HCT116 (cell line): ENCODE results near the gene ST6GALNAC4.

Source experiments
- EGR1 ChIP-seq: IDR thresholded peaks from 2 replicates; pipeline ENCODE4 v1.6.1; 2012; ENCODE audit warnings: low read depth
- EZH2 ChIP-seq: fragments of 200-600 bp; sonication (generic); IDR thresholded peaks from 2 replicates; pipeline ENCODE4 v1.6.1; 2017; ENCODE audit warnings: antibody characterized with exemption, mixed run types
- EZH2phosphoT487 ChIP-seq: fragments of 200-600 bp; IDR thresholded peaks from 2 replicates; pipeline ENCODE4 v1.6.1; 2018; ENCODE audit warnings: antibody characterized with exemption, borderline replicate concordance
- FOSL1 ChIP-seq: IDR thresholded peaks from 2 replicates; pipeline ENCODE4 v1.6.1; 2012; ENCODE audit warnings: low read depth
- MAX ChIP-seq: IDR thresholded peaks from 2 replicates; pipeline ENCODE4 v1.6.1; 2012
- POLR2A ChIP-seq: IDR thresholded peaks from 2 replicates; pipeline ENCODE4 v1.7.0; 2011; ENCODE audit warnings: borderline replicate concordance; ENCODE audit not compliant: insufficient read depth, insufficient read length; ENCODE audit errors: extremely low read depth
- POLR2AphosphoS5 ChIP-seq: IDR thresholded peaks from 2 replicates; pipeline ENCODE4 v1.6.1; 2011; ENCODE audit warnings: mild to moderate bottlenecking, low read depth, low read length, moderate library complexity
- RAD21 ChIP-seq: IDR thresholded peaks from 2 replicates; pipeline ENCODE4 v1.6.1; 2012; ENCODE audit warnings: low read depth, mild to moderate bottlenecking
- REST ChIP-seq: IDR thresholded peaks from 2 replicates; pipeline ENCODE4 v1.6.1; 2012; ENCODE audit warnings: low read depth
- SRF ChIP-seq: IDR thresholded peaks from 2 replicates; pipeline ENCODE4 v1.6.1; 2012; ENCODE audit warnings: low read depth
- ZFX ChIP-seq: fragments of 450-650 bp; IDR thresholded peaks from 2 replicates; pipeline ENCODE4 v1.6.1; 2017
- TF ChIP-seq, protein P1 (sequence below), 3 experiments: fragments of 200-600 bp in 1 of 3; sonication (generic) in 1 of 3; IDR thresholded peaks in 2 of 3; conservative IDR thresholded peaks in 1 of 3; 2 replicates each; pipeline ENCODE4 v1.5.1; 2012 to 2017; ENCODE audit warnings: low read depth in 2 of 3, low read length in 2 of 3, antibody characterized with exemption in 1 of 3, borderline replicate concordance in 1 of 3, control low read depth in 1 of 3, mild to moderate bottlenecking in 1 of 3, mixed read lengths in 1 of 3, mixed run types in 1 of 3, moderate library complexity in 1 of 3; ENCODE audit not compliant: insufficient read depth in 1 of 3

DNA sequence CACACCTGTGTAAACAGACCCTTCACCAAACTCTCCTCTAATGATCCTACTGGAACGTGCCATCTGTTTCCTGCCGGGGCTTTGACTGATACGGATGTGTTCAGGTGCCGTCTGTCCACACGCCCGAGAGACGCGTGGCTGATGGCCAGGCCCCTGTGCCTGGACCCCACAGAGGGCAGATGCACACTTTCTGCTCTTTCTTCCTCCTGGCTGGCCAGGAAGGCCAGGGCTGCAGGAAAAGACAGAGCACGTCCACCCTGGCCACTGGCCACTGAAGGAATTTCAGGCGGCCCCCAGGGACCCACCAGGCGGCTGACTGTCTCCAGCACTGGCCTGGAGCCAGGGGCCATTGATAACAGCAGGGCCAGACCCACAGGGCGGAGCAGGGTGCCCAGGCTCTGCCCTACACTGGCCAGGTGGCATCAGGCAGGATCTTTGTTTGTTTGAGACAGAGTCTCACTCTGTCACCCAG is 58.8 kb downstream of the ST6GALNAC4 start:
- TF ChIP-seq POLR2AphosphoS5: no peak
- no peak for TF ChIP-seq POLR2A
- no peak for TF ChIP-seq EGR1
- TF ChIP-seq RAD21: no peak
- TF ChIP-seq, protein P1, sequence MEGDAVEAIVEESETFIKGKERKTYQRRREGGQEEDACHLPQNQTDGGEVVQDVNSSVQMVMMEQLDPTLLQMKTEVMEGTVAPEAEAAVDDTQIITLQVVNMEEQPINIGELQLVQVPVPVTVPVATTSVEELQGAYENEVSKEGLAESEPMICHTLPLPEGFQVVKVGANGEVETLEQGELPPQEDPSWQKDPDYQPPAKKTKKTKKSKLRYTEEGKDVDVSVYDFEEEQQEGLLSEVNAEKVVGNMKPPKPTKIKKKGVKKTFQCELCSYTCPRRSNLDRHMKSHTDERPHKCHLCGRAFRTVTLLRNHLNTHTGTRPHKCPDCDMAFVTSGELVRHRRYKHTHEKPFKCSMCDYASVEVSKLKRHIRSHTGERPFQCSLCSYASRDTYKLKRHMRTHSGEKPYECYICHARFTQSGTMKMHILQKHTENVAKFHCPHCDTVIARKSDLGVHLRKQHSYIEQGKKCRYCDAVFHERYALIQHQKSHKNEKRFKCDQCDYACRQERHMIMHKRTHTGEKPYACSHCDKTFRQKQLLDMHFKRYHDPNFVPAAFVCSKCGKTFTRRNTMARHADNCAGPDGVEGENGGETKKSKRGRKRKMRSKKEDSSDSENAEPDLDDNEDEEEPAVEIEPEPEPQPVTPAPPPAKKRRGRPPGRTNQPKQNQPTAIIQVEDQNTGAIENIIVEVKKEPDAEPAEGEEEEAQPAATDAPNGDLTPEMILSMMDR (IDR thresholded peaks at IDR 0.05 in 2 of 3, conservative IDR thresholded peaks at IDR 0.05 in 1 of 3; ENCODE audit: borderline replicate concordance in 1 of 3, insufficient read depth in 1 of 3, low read depth in 2 of 3, low read length in 2 of 3): no peak
- no peak for TF ChIP-seq EZH2phosphoT487
- TF ChIP-seq ZFX: no peak
- TF ChIP-seq REST: no peak
- TF ChIP-seq FOSL1: no peak
- no peak for TF ChIP-seq MAX
- no peak for TF ChIP-seq EZH2
- no peak for TF ChIP-seq SRF
